Activated T-helper 9 cell treated with anti-CD3 and anti-CD28 coated beads, Interleukin-2, amount 50 U/mL, for 16 hours (primary cell): ENCODE results near the gene FAM170B.

Source experiments
- DNase-seq: peaks from one replicate; pipeline ENCODE4 v3.0.0-alpha.2; 2020; ENCODE audit warnings: low read depth

FAM170B gene

GRCh38 chr10:49123981-49124950 is 9.6 kb downstream of the FAM170B start:
- no peak for DNase-seq

- no peak for DNase-seq
These were observed 12.9 kb downstream of the FAM170B start for GRCh38 chr10:49120911-49121310.

- DNase-seq, result no peak
These were observed 14.1 kb downstream of the FAM170B start for GRCh38 chr10:49119746-49120145.

DNA sequence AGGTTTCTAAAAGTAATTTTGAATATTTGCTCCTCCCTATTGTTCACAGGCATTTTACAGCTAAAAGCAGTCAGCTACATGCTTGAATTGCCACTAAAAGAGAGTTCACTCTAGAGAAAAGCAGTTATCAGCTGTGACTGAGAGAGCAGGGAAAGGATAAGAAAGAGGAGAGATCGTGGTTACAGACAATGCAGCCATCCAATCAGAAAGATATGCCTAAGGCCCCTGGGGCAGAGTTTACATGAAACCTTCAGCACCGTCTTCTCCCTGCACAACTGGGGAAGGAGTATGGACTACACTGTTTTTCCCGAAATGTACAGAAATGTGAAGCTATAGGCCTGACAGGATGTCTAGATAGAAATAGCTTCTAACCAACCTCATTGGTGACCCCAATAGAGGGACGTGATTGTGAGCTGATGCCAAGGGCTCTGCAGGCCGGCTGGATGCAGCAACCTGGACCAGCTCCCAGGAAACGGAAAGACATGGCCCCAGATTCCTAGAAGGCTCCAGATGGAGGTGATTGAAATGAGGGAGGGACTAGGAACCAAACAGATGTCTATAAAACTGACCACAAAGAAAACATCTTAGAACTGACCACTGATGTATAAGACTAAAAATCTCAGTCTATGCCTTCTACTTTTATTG is 15.3 kb downstream of the FAM170B start:
- DNase-seq, result no peak

DNA sequence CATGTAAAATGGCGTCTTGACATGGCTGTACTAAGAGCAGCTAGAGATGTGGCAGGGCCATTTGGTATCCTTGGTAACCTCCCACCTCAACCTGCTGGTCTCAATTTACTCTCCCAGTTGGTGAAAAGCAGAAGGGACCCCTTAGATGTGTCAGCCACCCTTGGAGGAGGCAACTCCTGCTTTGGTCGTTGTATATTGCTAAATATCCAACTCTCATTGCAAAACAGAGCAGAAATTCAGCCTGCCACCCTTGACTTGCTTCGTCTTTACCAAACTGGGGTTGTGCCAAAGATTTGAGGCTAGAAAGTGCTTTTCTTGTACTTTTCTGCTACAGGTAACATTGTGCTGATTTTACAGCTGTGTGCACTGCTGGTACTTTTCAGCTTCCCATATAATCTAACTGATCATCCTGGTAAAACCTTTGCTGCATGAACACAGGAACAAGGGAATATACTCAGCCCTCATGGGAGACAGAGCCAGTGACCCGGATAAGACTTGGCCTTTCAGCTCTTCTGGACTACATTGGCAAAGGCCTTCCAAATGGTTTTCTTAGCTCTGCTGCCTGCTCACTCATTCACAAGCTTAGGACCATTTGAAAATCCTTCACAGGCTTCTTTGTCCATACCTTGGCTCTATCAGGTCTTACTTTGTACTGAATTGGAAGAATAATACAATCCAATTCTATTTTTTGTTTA is 16.3 kb downstream of the FAM170B start:
- no peak for DNase-seq

GRCh38 chr10:49116509-49117375 is 17.1 kb downstream of the FAM170B start:
- DNase-seq, result no peak

- no peak for DNase-seq
These were observed 17.9 kb downstream of the FAM170B start for GRCh38 chr10:49115796-49116508.

DNA sequence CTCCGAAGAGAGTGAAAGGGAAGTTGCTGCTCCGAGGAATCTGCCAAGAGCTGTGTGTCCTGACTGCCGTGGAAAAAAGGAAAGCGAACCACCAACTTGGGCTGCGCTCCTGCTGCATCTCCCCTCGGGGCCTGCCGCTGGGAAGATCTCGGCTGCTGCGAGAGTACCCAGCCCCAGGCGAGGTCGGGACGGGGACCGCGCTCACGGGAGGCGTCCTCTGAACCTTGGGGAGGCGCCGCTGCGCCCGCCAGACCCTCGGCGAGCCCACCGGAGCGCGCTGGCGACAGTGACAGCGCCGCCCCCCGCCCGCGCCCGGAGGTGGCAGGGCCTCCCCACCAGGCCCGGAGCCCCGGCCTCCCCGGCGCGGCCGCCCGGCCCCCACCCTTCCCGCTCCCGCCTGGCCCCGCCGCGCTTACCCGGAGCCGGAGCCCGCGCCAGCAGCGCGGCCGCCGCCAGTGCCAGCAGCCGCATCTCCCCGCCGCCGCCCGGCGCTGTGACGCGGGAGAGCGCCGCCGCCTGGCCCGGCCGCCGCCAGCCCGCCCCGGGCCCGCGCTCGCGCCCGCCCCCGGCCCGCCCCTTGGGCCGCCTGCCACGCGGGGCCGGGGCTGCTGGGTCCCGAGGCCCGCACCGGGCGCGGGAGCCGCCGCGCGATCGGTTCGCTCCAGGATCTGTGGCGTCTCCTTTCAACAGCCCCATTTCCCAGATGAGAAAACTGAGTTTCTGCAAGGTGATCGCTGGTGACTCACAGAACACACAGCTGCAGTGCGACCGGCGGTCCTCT is 18.6 kb downstream of the FAM170B start, which contains the start of gene VSTM4:
Gene VSTM4 (minus strand): TSS at position 508 of the 781 bp plus-strand sequence. CDS start 37 bp downstream, at position 471.
- DNase-seq, result no peak

DNA sequence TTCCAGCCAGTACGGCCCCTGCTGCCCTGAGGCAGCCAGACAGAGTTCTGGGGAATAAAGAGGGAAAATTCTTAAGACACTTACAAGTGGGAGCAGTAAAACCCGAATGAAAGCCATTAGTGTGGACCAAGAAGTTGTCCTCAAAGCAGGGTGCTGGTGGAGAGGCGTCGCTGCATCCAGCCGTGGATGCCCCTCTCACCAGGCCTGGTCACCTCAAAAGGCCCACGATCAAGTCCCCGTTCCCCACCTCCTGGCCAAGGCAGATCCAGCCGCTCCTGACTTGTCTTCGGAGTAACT is 19.2 kb downstream of the FAM170B start:
- no peak for DNase-seq

- DNase-seq, result no peak
These were observed 20.1 kb downstream of the FAM170B start for GRCh38 chr10:49113741-49114141.

DNA sequence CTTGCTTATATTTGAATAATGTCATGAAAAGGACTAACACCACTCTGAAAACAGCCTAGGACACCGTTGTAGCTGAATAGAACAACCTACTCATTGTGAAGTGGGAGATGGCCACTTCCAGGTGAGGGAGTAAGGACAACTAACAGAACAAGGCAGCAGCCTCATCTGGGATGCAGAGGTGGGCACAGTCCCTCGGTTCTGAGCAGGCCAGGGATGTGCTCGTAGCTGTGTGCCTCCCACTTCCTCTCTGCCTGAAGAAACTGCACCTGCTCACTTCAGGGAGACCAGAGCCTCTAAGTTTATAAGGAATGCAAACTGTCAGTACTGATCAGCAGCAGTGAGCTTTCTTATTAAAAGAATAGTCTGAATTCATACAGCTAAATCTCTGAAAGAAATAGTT is 21.0 kb downstream of the FAM170B start:
- no peak for DNase-seq

DNA sequence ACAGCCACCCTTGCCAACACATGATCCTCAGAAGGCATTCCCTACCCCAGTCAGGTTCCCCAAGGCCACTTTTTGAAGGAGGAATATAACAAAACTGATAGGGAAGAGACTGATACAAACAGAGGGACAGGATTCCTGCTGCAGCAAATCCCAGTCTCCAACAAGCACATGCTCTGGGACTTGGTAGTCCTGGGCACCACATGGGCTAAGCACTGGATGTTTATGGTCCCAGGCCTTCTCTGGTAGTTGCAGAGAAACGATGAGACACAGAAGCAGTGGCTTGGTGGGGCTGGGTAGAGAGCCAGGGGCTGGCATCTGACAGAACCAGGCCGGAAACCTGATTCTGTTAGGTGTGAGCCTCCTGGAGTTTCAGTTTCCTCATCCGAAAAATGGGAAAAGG is 21.7 kb downstream of the FAM170B start:
- DNase-seq, result no peak

DNA sequence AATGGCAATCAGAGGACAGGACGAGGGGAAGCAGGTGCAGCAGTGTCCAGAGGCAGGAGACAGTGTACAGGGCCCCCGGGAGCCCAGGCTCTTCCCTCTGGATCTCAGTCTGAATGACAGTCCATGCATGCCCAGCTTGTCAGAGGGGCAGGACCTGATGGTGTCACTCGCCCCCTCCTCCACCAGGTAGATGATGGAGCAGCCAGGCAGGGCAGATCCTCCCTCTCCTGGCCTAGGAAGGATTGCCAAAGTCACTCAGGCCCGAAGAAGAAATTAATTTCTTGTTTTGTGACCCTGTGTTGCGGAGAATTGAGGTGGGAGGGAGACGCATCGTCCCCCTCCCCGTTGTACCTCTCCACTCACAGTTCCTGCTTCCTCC is 22.5 kb downstream of the FAM170B start:
- DNase-seq, result no peak

DNA sequence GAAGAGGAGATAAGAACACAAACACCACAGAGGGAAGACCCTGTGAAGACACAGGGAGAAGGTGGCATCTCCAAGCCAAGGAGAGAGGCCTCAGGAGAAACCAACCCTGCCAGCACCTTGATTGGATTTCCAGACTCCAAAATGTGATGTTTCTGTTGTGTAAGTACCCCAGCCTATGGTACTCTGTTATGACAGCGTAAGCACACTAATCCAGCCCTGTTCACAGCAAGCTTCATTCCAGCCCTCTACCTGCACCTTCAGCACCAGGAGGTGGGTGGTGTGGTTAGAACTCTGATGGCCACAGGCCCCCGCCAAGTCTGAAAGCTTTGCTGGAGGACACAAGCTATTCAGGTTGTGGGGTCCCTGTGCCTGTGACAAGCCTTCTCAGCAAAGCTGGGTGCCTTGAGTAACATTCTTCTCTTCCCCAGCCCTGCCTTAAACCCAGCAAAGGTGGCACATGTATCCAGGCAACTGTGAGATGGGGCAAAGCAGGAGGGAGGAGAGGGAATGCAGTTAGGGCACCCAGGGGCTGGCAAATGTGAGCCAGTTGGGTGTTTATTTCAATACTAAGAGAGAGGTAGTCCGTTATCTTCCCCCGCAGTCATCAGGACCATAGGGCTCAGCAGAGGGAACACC is 23.0 kb downstream of the FAM170B start:
- no peak for DNase-seq

DNA sequence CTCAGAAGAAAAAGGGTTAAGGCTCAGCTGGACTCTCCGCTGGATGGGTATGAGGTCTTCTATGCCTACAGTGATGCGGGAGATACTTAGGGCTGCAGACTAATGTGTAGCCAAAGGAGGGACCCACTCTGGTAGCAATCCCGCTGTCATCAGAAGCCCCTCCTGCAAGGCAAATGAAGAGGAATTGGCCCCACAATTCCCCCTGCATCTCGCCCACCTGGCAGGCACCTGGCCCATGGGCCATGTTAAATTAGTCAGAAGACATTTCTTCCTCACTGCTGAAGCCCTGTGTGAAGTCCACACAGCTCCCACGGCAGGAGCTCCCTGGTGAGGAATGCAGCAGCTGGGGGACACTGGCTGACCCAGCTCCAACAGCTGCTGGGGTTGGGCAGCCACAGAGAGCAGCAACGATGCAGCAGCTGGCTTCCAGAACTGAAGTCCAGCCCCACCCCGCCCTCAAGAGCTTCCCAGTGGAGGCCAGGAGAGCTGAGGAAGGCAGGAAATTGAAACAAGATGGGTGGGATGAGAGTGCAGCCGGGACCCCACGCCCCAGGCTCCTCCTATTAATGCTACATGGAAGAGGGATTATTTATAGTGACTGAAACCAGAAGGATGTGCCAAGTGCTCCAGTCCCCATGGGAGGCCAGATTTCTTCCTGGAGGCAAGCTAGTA is 24.0 kb downstream of the FAM170B start:
- no peak for DNase-seq

DNA sequence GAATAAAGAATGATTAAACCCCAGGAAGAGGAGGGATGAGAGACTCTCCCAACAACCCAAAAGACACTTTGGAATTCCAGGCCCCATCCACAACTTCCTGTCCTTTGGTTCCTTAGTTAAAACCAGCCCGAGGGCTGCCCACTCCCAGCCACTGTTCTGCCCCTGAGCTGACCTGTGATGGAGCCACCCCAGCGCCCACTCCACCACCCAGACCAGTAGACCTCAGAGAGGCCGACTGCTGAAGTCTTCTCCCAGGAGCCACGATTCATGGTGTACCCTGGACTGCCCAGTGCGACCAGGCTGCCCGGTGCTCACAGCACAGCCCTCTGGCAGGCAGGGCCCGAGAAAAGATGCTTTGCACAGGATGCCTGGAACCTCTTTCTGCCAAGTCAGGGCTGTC is 25.2 kb downstream of the FAM170B start:
- no peak for DNase-seq

DNA sequence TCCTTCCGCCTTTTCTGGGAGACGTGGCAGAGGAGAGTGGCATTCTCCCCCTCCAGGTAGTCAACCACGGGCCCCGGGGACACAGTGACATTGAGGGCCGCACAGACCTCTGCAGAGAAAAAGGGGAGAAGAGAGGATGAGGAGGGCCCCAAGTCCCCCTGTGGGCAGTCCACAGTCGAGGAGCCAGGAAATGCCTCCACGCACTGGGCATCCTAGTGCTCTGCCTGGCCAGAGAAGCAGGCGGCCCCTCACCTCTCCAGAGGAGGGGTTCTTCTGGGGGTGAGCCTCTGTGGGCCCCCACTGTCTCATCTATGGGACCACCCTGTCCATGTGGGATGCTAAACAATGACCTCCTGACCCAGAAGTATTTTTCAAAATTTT is 25.9 kb downstream of the FAM170B start:
- DNase-seq, result no peak

- no peak for DNase-seq
These were observed 26.5 kb downstream of the FAM170B start for GRCh38 chr10:49107111-49107886.

DNA sequence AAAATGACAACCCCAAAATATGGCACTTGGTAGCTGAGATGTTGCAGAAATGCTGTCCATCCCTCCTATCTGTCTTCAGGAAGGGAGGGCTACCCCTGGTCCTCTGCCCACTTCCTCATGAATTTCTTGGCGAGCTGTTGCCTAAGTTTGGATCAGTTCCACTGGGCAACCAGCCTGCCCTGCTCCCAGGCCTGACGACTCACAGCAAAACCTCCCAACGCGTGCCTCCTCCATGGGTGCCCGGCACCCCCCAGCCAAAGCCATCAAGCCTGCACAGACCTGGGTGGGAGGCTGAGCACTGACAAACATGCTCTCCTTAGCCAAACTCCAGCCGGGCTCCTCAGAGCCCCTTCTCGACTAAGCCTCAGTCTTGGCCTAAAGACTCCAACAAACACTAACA is 27.4 kb downstream of the FAM170B start:
- no peak for DNase-seq
